ENCODE results near the gene TLR3.
A peak's percentile ranks its signal among the peaks of the same experiment; 100 is the strongest.

GRCh38 chr4:186105647-186106321 is 36.8 kb downstream of the TLR3 start:
- TF ChIP-seq CTCF (conservative IDR thresholded peaks at IDR 0.05; ENCODE audit: low read depth, low read length): no peak
- TF ChIP-seq EZH2 (IDR thresholded peaks at IDR 0.05; ENCODE audit: borderline replicate concordance, low read depth, low read length, poor library complexity, severe bottlenecking): peak; percentile 6

All from A673 (cell line).